C1 segment of cervical spinal cord (tissue), 14 donors: ENCODE results near the gene NOTCH2.

Experiments
- DNase-seq, 14 donors: peaks; one replicate each; lab custom pipeline; 2025; lab: John Stamatoyannopoulos, UW

NOTCH2 gene

GRCh38 chr1:119878171-119878570 lies 191.3 kb downstream of the NOTCH2 start:
- DNase-seq: no peak

- DNase-seq: no peak
Measured at GRCh38 chr1:119874186-119874585, 195.3 kb downstream of the NOTCH2 start.

DNA sequence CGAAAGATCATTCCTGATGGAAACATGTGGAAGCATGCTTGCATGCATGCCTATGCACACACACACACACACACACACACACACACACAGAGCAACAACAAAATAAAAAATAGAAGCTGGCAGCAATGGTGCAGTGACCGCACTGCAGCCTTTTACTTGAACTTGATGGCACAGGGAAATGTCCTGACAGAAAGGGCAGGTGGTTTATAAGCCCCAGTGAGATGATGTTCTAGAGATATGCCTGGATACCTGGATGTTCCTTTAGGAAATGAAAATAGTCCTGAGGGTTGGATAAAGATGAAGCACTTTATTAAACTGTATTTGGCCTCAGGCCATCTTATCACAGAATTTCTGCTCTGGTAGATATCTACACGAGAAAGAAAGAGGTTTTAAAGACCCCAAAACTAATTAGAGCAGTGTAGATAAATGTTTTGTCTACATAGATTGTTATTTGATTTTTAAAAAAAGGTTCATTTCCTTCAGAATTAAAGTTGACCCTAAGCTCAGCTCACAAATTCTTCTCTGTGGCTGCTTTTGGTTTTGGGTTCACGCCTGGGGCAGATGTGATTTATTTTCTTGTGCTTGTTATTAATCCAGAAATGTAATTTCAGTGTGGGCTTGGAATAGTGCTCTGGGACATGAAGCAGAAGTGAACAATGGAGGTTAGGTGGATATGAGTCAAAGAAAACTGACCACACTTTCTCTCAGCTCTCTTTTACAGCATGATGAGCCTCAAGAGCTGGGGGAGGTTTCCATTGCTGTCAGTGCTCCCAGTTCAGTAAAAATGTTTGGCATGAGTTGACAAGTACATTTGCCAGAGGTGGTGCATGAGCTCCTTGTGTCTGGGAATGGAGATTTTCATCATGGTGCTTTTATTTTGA lies 196.1 kb downstream of the NOTCH2 start:
- no peak for DNase-seq

- DNase-seq: no peak
Measured at GRCh38 chr1:119871881-119872280, 197.6 kb downstream of the NOTCH2 start.

DNA sequence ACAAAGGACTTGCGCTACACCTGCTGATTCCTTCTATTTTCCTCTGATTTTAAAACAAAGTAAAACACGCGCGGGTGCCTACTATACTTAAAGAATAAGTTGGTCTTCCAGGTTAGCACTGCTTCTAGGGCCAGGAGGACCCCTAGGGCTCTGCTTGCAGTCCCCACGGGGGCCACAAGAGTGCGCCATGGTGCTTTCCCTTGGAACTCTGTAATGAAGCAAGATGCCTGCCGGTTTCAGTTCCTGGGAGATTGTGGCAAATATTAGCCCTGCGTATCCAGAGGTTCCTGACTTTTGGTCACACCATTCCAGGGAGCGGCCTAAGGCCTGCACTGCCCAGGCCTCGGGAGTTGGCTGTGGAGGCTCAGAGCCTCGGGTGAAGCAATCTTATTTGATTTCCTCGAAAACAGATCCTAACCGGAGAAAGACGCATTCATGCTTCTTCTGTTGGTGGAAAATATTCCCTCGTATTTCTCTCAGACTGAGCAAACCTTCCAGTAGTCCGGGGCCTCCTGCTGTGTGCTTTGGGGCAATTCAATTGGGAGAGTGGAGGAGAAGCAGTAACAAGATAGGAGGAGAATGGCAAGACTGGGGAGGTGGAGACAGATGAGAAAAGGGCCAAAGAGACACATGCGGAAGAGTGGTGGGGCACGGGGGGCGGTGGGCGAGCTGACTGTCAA lies 198.4 kb downstream of the NOTCH2 start:
- peak in 11 of 14 donors; percentile 3 to 72 (median 35) for DNase-seq

GRCh38 chr1:119869995-119870394 lies 199.5 kb downstream of the NOTCH2 start:
- no peak for DNase-seq

- DNase-seq: no peak
Measured at GRCh38 chr1:119868176-119868575, 201.3 kb downstream of the NOTCH2 start.

DNA sequence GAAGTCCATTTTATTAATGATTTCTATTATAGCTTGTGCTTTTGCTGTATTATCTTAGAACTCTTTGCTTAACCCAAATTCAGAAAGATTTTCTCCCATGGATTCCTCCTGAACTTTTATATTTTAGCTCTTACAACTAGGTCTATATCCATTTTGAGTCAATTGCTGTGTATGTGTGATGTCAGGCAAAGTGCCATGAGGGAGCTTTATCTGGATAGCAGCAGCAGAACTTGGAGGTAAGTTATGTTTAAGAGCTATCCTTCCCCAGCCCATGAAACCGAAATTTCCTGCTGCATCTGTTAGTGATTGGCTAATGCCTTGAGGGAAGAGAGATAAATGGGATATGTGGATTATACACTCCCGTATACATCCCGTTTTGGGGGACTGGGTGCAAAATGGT lies 203.0 kb downstream of the NOTCH2 start:
- DNase-seq: no peak

DNA sequence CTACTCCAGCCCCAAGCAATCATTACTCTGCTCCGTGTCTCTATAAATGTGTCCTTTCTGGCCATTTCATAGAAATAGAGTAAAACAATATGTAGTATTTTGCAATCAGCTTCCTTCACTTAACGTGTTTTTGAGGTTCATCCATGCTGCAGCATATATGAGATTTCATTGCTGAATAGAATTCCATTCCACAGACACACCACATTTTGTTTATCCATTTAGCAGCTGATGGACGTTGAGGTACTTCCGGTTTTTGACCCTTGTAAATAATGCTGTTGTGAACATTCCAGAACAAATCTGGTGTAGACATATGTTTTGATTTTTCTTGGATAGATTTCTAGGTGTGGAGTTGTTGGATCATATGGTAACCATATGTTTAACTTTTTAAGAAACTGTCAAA lies 203.8 kb downstream of the NOTCH2 start:
- DNase-seq: no peak

DNA sequence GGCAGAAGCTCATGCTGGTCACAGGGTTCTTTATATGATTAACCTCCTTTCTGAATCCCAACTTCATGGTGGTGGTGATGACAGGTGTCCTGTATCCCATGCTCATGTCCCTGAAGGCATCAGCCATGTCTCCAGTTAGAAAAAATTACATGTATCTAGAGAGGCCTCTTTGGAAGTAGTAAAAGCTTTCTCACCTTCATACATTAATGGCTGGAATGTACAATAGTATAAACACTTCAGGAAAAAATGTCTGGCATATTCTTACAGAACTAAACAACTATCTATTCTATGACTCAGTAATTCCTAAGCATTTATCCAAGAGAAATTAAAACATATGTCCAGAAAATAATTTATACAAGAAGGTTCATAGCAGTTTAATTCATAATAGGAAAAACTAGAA lies 207.2 kb downstream of the NOTCH2 start:
- no peak for DNase-seq
